Coronary artery (tissue), 2 donors: ENCODE data around the gene MCTP2.

ENCODE experiments used
- DNase-seq: peaks from one replicate; pipeline ENCODE4 v3.0.0-alpha.2; 2017; ENCODE audit warnings: low spot score
- H3K27ac ChIP-seq, 2 donors: fragments of 200-600 bp; sonication (generic); one replicate each; pipeline ENCODE4 v1.5.1; 2016 to 2019
- H3K4me3 ChIP-seq: fragments of 200-600 bp; sonication (generic); 2 replicates; pipeline ENCODE4 v1.5.1; 2016; ENCODE audit warnings: mild to moderate bottlenecking, moderate library complexity
- TF ChIP-seq, protein P1 (sequence below): fragments of 200-600 bp; sonication (generic); IDR thresholded peaks from one replicate; pipeline ENCODE4 v1.5.1; 2019; ENCODE audit warnings: antibody characterized with exemption

The MCTP2 gene

DNA sequence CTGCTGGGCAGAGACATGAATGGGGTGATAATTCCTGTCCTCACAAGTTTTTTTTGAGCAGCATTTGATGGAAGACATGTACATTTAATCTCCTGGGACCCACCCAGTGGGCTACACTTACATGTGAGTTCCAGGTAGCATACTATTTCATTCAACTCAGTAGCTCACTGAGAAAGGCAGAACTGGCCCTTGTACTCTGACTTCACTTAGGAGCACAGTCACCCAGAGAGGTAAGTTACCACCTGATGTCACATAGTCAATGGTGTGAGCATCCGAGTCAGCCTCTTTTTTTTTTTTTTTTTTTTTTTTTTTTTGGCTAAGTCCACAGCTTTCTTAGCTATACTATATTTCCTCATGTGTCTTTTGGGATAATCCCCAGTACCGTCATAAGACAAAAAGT is 32.7 kb upstream of the MCTP2 start:
- Histone ChIP-seq H3K4me3 (no peak overlapping the region), H3K27ac (no peak overlapping the region)
- TF ChIP-seq, protein P1, sequence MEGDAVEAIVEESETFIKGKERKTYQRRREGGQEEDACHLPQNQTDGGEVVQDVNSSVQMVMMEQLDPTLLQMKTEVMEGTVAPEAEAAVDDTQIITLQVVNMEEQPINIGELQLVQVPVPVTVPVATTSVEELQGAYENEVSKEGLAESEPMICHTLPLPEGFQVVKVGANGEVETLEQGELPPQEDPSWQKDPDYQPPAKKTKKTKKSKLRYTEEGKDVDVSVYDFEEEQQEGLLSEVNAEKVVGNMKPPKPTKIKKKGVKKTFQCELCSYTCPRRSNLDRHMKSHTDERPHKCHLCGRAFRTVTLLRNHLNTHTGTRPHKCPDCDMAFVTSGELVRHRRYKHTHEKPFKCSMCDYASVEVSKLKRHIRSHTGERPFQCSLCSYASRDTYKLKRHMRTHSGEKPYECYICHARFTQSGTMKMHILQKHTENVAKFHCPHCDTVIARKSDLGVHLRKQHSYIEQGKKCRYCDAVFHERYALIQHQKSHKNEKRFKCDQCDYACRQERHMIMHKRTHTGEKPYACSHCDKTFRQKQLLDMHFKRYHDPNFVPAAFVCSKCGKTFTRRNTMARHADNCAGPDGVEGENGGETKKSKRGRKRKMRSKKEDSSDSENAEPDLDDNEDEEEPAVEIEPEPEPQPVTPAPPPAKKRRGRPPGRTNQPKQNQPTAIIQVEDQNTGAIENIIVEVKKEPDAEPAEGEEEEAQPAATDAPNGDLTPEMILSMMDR = no peak
- no peak for DNase-seq

DNA sequence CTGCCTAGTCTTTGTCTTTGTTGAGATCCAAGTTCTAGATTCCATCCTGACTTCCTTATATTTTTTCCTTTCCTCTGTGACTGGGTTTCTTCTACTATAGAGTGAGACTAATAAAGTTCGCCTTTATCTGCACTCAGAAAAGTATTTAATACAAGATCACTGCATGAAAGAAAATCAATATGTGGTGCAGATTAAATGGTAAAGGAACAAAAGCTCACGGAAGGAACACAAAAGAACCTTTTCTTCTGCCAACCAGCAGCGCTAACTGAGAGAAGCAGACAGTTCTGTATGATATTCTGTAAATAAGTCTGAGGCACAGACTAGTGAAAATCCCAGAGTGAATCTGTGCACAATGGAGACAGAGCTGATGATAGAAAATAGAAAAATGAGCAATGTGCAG is 31.6 kb upstream of the MCTP2 start:
- TF ChIP-seq, protein P1 = no peak
- Histone ChIP-seq H3K27ac (no peak overlapping the region), H3K4me3 (no peak overlapping the region)
- no peak for DNase-seq

DNA sequence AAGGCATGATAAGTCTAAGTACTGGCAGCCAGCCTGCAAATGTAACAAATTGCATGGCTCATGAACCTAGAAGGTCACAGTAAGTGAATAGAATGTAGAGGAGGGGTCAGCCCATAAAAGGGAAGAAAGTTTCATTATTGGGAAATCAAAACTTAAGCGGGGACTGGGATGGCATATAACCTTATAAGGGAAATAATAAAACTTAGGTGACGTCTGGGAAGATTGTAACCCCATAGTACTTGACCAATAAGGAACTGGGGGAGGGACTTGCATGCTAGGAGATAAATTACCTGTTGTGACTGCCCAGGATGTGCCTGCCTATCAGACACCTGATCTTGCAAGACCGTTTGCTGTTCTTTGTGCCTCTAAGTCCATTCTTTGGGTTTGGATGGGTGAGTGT is 28.1 kb upstream of the MCTP2 start:
- Histone ChIP-seq H3K4me3 (no peak overlapping the region), H3K27ac (no peak overlapping the region)
- TF ChIP-seq, protein P1 = no peak
- no peak for DNase-seq

DNA sequence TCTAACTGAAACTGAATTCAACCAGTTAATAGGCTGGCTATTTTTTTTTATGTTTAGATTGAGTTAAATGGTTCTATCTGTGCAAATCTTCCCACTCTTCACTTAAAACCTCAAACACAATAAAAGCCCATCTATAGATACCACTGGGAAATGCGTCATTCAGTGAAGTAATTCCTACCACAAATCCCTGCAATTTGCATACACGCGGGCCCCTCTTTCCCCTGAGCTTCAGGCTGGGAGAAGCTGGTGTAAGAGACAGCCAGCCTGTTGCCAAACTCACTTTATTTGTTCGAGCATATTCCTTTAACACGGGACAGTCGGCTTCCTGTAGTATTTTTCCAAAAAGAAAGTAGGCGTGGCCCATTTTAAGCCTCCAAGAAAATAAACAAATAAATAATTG is 26.0 kb upstream of the MCTP2 start:
- no peak for DNase-seq

DNA sequence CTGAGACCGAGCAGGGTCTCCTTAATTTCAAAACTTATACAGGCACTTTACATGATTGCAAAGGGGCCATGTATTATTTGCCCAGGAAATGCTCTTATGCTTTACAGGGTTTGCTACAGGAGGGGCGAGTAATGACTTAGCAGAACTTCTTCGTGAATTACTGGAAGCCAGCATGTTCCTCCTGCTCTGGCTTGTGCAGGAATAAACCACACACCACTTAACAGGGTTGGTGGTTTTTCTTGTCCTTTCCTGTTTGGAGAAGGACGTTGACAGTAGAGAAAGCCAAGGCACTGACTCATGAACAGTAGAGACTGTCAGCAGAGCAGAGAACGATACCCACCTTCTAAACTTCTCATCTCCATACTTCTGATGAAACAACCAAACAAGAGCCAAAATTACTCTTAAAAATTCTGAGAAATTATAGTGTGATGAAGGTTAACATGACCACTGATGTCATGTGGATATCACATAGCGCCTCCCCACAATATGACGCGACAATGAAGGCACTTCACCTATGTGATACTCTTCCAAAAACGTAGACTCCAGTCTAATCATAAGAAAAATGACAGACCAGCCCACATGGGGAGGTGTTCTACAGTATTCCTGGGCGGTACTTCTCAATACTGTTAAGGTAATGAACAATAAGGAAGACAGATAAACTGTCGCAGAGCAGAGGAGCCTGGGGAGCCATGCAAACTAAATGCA is 24.7 kb upstream of the MCTP2 start:
- Histone ChIP-seq H3K4me3 (no peak overlapping the region), H3K27ac (no peak overlapping the region)
- TF ChIP-seq, protein P1 = no peak
- DNase-seq = no peak

More for the DNA sequence above, 26.0 kb upstream of the MCTP2 start:
- H3K27ac ChIP-seq = no peak overlapping the region
- no peak overlapping the region for H3K4me3 ChIP-seq
- TF ChIP-seq, protein P1 = no peak

DNA sequence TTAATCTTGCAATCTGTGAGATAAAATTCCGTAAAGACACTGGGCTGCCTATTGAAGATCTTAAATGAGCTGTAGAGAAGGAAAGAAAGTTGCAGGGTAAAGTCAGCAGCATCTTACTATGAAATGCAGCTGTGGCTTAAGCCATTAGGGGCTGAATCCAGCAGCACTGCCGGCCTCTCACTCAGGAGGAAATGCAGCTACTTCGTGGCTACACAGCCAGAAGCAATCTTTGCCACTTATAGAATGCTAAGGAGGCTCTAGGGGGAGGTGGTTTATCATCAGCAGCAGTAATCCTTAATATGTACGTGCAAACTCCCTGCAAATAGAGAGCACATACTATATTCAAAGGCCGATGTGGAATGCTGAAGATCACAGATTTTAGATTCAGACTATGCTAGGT is 19.1 kb upstream of the MCTP2 start:
- TF ChIP-seq, protein P1 = no peak
- H3K4me3 ChIP-seq = no peak overlapping the region
- H3K27ac ChIP-seq = no peak overlapping the region
- DNase-seq = no peak

DNA sequence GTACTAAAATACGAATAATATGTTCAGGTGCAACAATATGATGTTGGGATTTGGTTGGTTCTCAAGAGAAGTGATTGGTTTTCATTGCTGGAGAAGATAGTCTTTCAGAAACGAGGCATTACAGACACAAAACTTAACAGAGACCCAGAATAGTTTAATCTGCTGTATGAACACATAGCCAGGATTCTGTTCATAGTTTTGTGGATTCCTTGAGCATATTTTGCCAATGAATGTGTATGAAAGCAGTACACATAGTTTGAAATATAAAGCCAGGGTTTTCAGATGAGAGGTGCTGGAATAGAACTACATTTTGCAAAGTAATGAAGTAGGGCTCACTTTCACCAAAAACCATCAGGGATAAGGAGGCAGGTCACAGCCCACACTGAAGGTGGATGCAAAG is 5.7 kb upstream of the MCTP2 start:
- DNase-seq = no peak
- H3K4me3 ChIP-seq = no peak overlapping the region
- TF ChIP-seq, protein P1 = no peak
- no peak overlapping the region for H3K27ac ChIP-seq
